Adrenal gland (tissue), 5 donors: Measurements from ENCODE around the gene RIPOR2.

ENCODE experiments used
- CTCF ChIP-seq, 6 experiments: fragments of 450-650 bp in 4 of 6; fragments of 200-600 bp in 2 of 6; sonication (generic) in 1 of 6; IDR thresholded peaks; 1 replicate in 5 of 6; 2 replicates in 1 of 6; pipeline versions ENCODE4 v1.5.1 to v1.8.0; 2016 to 2021; ENCODE audit warnings: antibody characterized with exemption in 6 of 6, mild to moderate bottlenecking in 2 of 6, moderate library complexity in 1 of 6
- POLR2A ChIP-seq, 2 donors: fragments of 450-650 bp; IDR thresholded peaks; one replicate each; pipeline ENCODE4 v1.6.1; 2017; ENCODE audit warnings: antibody characterized with exemption in 2 of 2, mild to moderate bottlenecking in 2 of 2, moderate library complexity in 1 of 2
- donor health status: DM: no; HTN: no; CAD: no.

GRCh38 chr6:24825130-24825630, 110.6 kb downstream of the RIPOR2 start:
- TF ChIP-seq POLR2A (IDR thresholded peaks at IDR 0.05) = no peak
- no peak for TF ChIP-seq CTCF (IDR thresholded peaks at IDR 0.05)
